ENCODE measurements around the gene GRB2. TPM values are rescaled to one million over a fixed set of nuclear protein-coding genes. Genes with fewer than 3 reads are reported as not detected.

GRB2 gene
- total and polyA plus RNA-seq, 2 of the 8 experiments (the other 6 are each of a cell fraction or from before 2014, with no cell fraction given), result 44.2 to 101 TPM

DNA sequence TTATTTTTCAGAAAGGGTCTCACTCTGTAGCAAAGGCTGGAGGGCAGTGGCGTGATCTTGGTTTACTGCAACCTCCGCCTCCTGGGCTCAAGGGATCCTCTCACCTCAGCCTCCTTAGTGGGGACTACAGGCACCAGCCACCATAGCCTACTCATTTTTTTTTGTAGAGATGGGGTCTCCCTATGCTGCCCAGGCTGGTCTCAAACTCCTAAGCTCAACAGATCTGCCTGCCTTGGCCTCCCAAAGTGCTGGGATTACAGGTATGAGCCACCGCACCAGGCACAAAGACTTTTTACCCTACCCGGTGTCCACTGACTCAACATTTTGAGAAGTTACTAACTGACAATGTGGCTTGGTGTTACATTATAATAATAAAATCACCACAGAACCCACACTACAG is 7.2 kb downstream of the GRB2 start:
- H3K79me2 ChIP-seq (ENCODE audit: control insufficient read depth in 1 of 2, insufficient read depth in 2 of 2, low read length in 2 of 2), result peaks cover 33 to 93% of the 10 kb centered on the region in 2 experiments
- no peak overlapping the region for H3K56ac ChIP-seq (replicated peaks; ENCODE audit: insufficient read length, low read depth, low read length)
- no peak overlapping the region for H3K9ac ChIP-seq (replicated peaks in 1 of 4; ENCODE audit: extremely low read depth in 1 of 4, low read depth in 3 of 4, low read length in 3 of 4)
- H4K5ac ChIP-seq (ENCODE audit: insufficient read length, low read depth, low read length), result no peak overlapping the region
- peaks cover 0 to 4% (median 0%) of the 10 kb centered on the region in 4 experiments; a peak in 1 of 7 replicates for H3K4me1 ChIP-seq (replicated peaks in 1 of 4; ENCODE audit: control insufficient read depth in 3 of 4, insufficient read depth in 4 of 4, low read length in 3 of 4)
- no peak overlapping the region for H2AK5ac ChIP-seq (ENCODE audit: low read depth, low read length)
- H2BK20ac ChIP-seq (ENCODE audit: low read length), result no peak overlapping the region
- no peak overlapping the region for H4K8ac ChIP-seq (ENCODE audit: extremely low read depth, insufficient read depth, low read length)
- no peaks in the 10 kb centered on the region for H3K27me3 ChIP-seq (replicated peaks in 1 of 4; ENCODE audit: control insufficient read depth in 3 of 4, extremely low read depth in 1 of 4, insufficient read depth in 3 of 4, low read length in 3 of 4)
- no peaks in the 10 kb centered on the region for H3K36me3 ChIP-seq (ENCODE audit: control insufficient read depth in 2 of 4, insufficient read depth in 4 of 4, low read length in 3 of 4)
- H3K4me3 ChIP-seq (ENCODE audit: extremely low read depth in 1 of 4, insufficient read depth in 2 of 4, low read depth in 3 of 4, low read length in 4 of 4), result no peak overlapping the region
- no peak overlapping the region for H3K4me2 ChIP-seq (ENCODE audit: insufficient read depth in 1 of 2, low read depth in 2 of 2, low read length in 2 of 2)
- FAIRE-seq (no peak), DNase-seq (ENCODE audit: low read depth in 1 of 2, low spot score in 2 of 2) (no peak)
- H2BK15ac ChIP-seq (ENCODE audit: low read length), result no peak overlapping the region
- no peak overlapping the region for H2BK120ac ChIP-seq (replicated peaks; ENCODE audit: low read depth, low read length)
- WGBS, 2 experiments (ENCODE audit: extremely low coverage in 1 of 2, insufficient coverage in 1 of 2, insufficient read length in 1 of 2, insufficient replicate concordance in 2 of 2, low coverage in 1 of 2, low lambda C conversion rate in 2 of 2, missing lambda C conversion rate in 1 of 2), result 97% methylated on average over 4 of the region's 4 CpGs; no CpG with 5 or more reads in 1 of the 2 experiments
- CTCF ChIA-PET (ENCODE audit: partially characterized antibody), result interaction anchor here (0.6 to 8.8 kb wide), 6 partner anchors 49 to 222 kb away, joined by 3 to 97 read pairs (median 4); partner anchors contain the start of gene MIF4GD
- H3K4ac ChIP-seq (replicated peaks; ENCODE audit: insufficient read length, low read depth, low read length), result no peak overlapping the region
- H3K18ac ChIP-seq (ENCODE audit: extremely low read depth, low read length), result no peak overlapping the region
- peaks cover 10% of the 10 kb centered on the region for H3K23me2 ChIP-seq (ENCODE audit: low read depth, low read length)
- H3K27ac ChIP-seq (ENCODE audit: low read depth, low read length), result no peak overlapping the region
- no peaks in the 10 kb centered on the region for H3K9me3 ChIP-seq (ENCODE audit: insufficient read depth in 2 of 2, low read depth in 1 of 2, low read length in 1 of 2)
- POLR2A ChIA-PET (ENCODE audit: partially characterized antibody), result interaction anchor here (0.8 kb wide), 1 partner anchor 17 kb away, joined by 3 read pairs; no protein-coding TSS in a partner anchor
- no peak overlapping the region for H2AFZ ChIP-seq (ENCODE audit: low read length)
- H3K14ac ChIP-seq (ENCODE audit: insufficient read length), result no peak overlapping the region
- H4K91ac ChIP-seq (replicated peaks; ENCODE audit: insufficient read length, low read length), result no peak overlapping the region
- no peak overlapping the region for H3K23ac ChIP-seq (ENCODE audit: insufficient read length)
- no peak overlapping the region for H2BK12ac ChIP-seq (ENCODE audit: low read depth, low read length)
- H3K79me1 ChIP-seq (ENCODE audit: low read depth, low read length), result peaks cover 2% of the 10 kb centered on the region
- no peak overlapping the region for H2BK5ac ChIP-seq (ENCODE audit: low read depth, low read length)
- H4K20me1 ChIP-seq (replicated peaks in 1 of 2; ENCODE audit: control insufficient read depth in 1 of 2, insufficient read depth in 2 of 2, low read length in 2 of 2), result peaks cover 3 to 6% of the 10 kb centered on the region in 2 experiments
- TF ChIP-seq MAFK (IDR thresholded peaks at IDR 0.05; ENCODE audit: low read depth, low read length) (no peak), CHD1 (IDR thresholded peaks at IDR 0.05; ENCODE audit: low read depth, low read length) (no peak), CBX5 (IDR thresholded peaks at IDR 0.05; ENCODE audit: low read depth, low read length) (no peak), FOSL1 (IDR thresholded peaks at IDR 0.05; ENCODE audit: insufficient read depth, low read depth, low read length) (no peak), SP4 (IDR thresholded peaks at IDR 0.05; ENCODE audit: low read length) (no peak), SAP30 (IDR thresholded peaks at IDR 0.05; ENCODE audit: insufficient read depth, insufficient replicate concordance, low read length) (no peak), CBX8 (IDR thresholded peaks at IDR 0.05; ENCODE audit: borderline replicate concordance, low read depth, low read length) (no peak), KDM4A (IDR thresholded peaks at IDR 0.05; ENCODE audit: low read depth, low read length, severe bottlenecking) (no peak), SUZ12 (IDR thresholded peaks at IDR 0.05; ENCODE audit: low read length) (no peak), RXRA (IDR thresholded peaks at IDR 0.05; ENCODE audit: insufficient read depth, low read depth, low read length) (no peak), SP1 (IDR thresholded peaks at IDR 0.05; ENCODE audit: low read depth, low read length) (no peak), POU5F1 (IDR thresholded peaks at IDR 0.05; ENCODE audit: low read depth, low read length) (no peak), CHD2 (IDR thresholded peaks at IDR 0.05; ENCODE audit: low read length) (no peak), NRF1 (IDR thresholded peaks at IDR 0.05; ENCODE audit: low read depth, low read length) (no peak), POLR2A (IDR thresholded peaks at IDR 0.05; ENCODE audit: control extremely low read depth in 1 of 2, low read depth in 2 of 2, low read length in 2 of 2) (no peak), ZNF274 (IDR thresholded peaks at IDR 0.05; ENCODE audit: borderline replicate concordance, extremely low read depth, low read length) (no peak)

Data from H1 (cell line).